ENCODE results near the gene YAP1.

DNA sequence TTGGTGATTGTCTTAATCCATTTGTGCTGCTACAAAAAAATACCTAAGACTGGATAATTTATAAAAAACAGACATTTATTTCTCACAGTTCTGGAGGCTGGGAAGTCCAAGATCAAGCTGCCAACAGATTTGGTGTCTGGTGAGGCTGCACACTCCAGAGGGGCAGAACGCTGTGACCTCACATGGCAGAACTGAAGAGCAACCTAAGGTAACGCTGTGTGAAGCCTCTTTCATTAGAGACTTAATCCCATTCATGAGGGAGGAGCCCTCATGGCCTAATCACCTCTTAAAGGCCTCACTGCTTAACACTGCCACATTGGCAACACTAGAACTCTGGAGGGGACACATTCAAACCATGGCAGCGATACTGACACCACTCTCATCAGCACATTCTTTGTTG, 164.4 kb downstream of the YAP1 start:
- TF ChIP-seq POLR2A (IDR thresholded peaks at IDR 0.05) = no peak
- no peak for TF ChIP-seq CTCF (IDR thresholded peaks at IDR 0.05)

All from suprapubic skin (tissue), 3 donors.